ENCODE data around the gene NECAP2.
"Not testable (repeated sequence)": the region's sequence is repeated elsewhere in the genome, so short reads cannot be mapped to it uniquely, and the experiment has no call there.

NECAP2 gene

GRCh38 chr1:16498573-16499413 lies 58.3 kb downstream of the NECAP2 start:
- TF ChIP-seq CTCF (IDR thresholded peaks at IDR 0.05), result no peak
- H3K27ac ChIP-seq, result peak overlapping the region; percentile 82 to 90
- H3K4me3 ChIP-seq, result peak overlapping the region; percentile 97
- peak; percentile 88 for DNase-seq (ENCODE audit: low spot score)

GRCh38 chr1:16500466-16500865 lies 59.9 kb downstream of the NECAP2 start:
- H3K27ac ChIP-seq; DNase-seq (ENCODE audit: low spot score): not testable (repeated sequence)
- H3K4me3 ChIP-seq, result peak overlapping the region; percentile 97

- DNase-seq (ENCODE audit: low spot score); H3K4me3 ChIP-seq; H3K27ac ChIP-seq: not testable (repeated sequence)
Observed at GRCh38 chr1:16500975-16501374, 60.5 kb downstream of the NECAP2 start.

- not testable (repeated sequence) for H3K4me3 ChIP-seq; DNase-seq (ENCODE audit: low spot score); H3K27ac ChIP-seq
Observed at GRCh38 chr1:16501446-16501845, 60.9 kb downstream of the NECAP2 start.

- no peak for TF ChIP-seq CTCF (IDR thresholded peaks at IDR 0.05)
- Histone ChIP-seq H3K4me3 (no peak overlapping the region), H3K27ac (no peak overlapping the region)
- DNase-seq (ENCODE audit: low spot score), result no peak
Observed at GRCh38 chr1:16503494-16503893, 63.0 kb downstream of the NECAP2 start.

- H3K4me3 ChIP-seq; H3K27ac ChIP-seq; DNase-seq (ENCODE audit: low spot score): not testable (repeated sequence)
Observed at GRCh38 chr1:16505870-16506269, 65.3 kb downstream of the NECAP2 start.

GRCh38 chr1:16506364-16507136 lies 66.0 kb downstream of the NECAP2 start:
- not testable (repeated sequence) for DNase-seq (ENCODE audit: low spot score); H3K27ac ChIP-seq; H3K4me3 ChIP-seq

- H3K27ac ChIP-seq; DNase-seq (ENCODE audit: low spot score); H3K4me3 ChIP-seq: not testable (repeated sequence)
Observed at GRCh38 chr1:16508861-16509445, 68.4 kb downstream of the NECAP2 start.

Measured in coronary artery (tissue), 2 donors.